GM12874 (cell line): ENCODE results near the gene SLC12A6.

ENCODE experiments used
- TF ChIP-seq, protein P1 (sequence below): IDR thresholded peaks from 2 replicates; pipeline ENCODE4 v1.5.1; 2011; ENCODE audit warnings: low read depth, mild to moderate bottlenecking, control low read depth, low read length, moderate library complexity; ENCODE audit not compliant: insufficient read depth

The SLC12A6 gene

GRCh38 chr15:34275721-34276120 is 61.9 kb downstream of the SLC12A6 start:
- TF ChIP-seq, protein P1, sequence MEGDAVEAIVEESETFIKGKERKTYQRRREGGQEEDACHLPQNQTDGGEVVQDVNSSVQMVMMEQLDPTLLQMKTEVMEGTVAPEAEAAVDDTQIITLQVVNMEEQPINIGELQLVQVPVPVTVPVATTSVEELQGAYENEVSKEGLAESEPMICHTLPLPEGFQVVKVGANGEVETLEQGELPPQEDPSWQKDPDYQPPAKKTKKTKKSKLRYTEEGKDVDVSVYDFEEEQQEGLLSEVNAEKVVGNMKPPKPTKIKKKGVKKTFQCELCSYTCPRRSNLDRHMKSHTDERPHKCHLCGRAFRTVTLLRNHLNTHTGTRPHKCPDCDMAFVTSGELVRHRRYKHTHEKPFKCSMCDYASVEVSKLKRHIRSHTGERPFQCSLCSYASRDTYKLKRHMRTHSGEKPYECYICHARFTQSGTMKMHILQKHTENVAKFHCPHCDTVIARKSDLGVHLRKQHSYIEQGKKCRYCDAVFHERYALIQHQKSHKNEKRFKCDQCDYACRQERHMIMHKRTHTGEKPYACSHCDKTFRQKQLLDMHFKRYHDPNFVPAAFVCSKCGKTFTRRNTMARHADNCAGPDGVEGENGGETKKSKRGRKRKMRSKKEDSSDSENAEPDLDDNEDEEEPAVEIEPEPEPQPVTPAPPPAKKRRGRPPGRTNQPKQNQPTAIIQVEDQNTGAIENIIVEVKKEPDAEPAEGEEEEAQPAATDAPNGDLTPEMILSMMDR, result no peak

DNA sequence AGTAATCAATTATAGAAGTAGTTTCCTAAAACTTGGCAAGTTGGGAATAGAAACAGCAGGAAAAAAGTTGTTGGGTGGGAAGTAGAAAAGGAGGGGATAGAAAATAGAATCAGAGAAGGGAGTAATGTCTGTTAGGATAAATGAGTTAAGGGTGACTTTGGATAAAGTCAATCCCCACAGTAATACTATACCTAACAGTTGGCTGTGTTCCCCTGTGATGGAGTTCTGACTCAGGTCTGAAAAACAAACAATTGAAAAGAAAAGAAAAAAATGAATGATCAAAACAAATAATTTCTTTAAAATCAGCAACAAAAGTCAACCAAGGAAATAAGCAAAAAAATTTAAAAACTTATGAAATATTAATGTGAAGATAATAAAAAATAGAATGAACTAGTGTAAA is 62.4 kb downstream of the SLC12A6 start:
- TF ChIP-seq, protein P1, result no peak

DNA sequence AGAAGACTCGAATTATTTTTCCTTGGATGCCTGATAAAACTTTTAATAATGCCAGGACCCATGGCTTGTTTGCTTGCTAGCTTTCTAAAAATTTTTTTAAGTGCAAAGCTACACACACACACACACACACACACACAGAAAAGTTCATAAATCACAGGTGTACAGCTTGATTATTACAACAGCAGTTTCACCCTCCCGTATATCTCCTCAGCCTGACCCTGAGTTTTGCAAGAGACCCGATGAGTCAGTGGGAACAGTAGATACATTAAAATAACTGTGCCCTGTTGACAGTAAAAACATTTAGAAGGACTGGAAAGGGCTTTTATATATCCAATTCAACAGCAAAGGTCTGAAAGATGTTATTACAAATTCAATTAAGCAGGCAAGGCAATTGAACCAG is 66.1 kb downstream of the SLC12A6 start:
- TF ChIP-seq, protein P1, result no peak

DNA sequence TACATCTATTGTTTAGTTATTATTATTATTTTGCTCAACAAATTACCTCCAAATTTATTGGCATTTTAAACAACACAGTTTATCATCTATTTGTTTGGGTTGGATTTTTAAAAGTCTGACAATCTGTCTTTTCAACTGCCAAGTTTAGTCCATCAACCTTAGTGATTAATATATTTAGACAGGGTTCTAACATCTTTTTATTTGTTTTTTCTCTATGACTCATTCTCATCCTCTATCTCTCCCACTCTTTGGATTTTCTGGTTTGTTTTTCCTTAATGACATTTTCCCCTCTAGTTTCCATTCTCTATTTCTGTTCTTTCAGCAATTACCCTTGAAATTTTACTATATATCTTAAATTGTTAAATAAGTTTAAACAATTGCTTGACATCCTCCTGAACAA is 70.8 kb downstream of the SLC12A6 start:
- TF ChIP-seq, protein P1, result no peak

GRCh38 chr15:34264076-34264475 is 73.5 kb downstream of the SLC12A6 start:
- TF ChIP-seq, protein P1, result no peak

GRCh38 chr15:34262362-34262761 is 75.2 kb downstream of the SLC12A6 start:
- TF ChIP-seq, protein P1, result no peak

- TF ChIP-seq, protein P1, result no peak
Measured at GRCh38 chr15:34259566-34259965, 78.0 kb downstream of the SLC12A6 start.

GRCh38 chr15:34258151-34258550 is 79.4 kb downstream of the SLC12A6 start:
- TF ChIP-seq, protein P1, result no peak
